HCT116 (cell line): Measurements from ENCODE around the gene PSD. TPM values are rescaled to one million over a fixed set of nuclear protein-coding genes. Genes with fewer than 3 reads are reported as not detected.

Experiments used
- ATAC-seq: fragments of 200-7000 bp; cut with Tn5 transposase; 2 replicates; pipeline ENCODE4 v1.9.1; 2020; ENCODE audit warnings: mild to moderate bottlenecking, moderate library complexity
- BruUV-seq: library from RNA; stranded (reverse); fragments of 400-500 nt; replicated peaks from 2 replicates; lab custom pipeline; 2021; lab: Mats Ljungman, UMichigan
- CTCF ChIA-PET: fragments of 300-600 bp; sonication (Branson Sonifier 250); formaldehyde crosslinking; loops from one replicate; lab custom pipeline; 2021; ENCODE audit warnings: antibody characterized with exemption; lab: Charles Lee
- POLR2A ChIA-PET: fragments of 300-600, 350-600 bp; sonication (Branson Sonifier 250); formaldehyde crosslinking; loops from one replicate; lab custom pipeline; 2021; ENCODE audit warnings: antibody characterized with exemption; lab: Charles Lee
- RAD21 ChIA-PET, 2 experiments: fragments of 300-600 bp; sonication (Branson Sonifier 250); formaldehyde crosslinking; loops; one replicate each; lab custom pipeline; 2023; ENCODE audit warnings: low total read pairs in 2 of 2; ENCODE audit not compliant: uncharacterized antibody in 2 of 2, unreplicated experiment in 2 of 2, low non-redundant PET in 1 of 2; lab: Charles Lee
- DNase-seq: peaks from one replicate; pipeline ENCODE4 v3.0.0-alpha.2; 2010; ENCODE audit warnings: low read depth, low spot score
- H2AFZ ChIP-seq: fragments of 200-600 bp; shearing (Covaris generic), sonication (generic); 2 replicates; pipeline ENCODE4 v1.6.1; 2017; ENCODE audit warnings: low read depth, mixed run types, mixed read lengths, antibody characterized with exemption, low read length; ENCODE audit not compliant: poor library complexity, severe bottlenecking
- H3K27ac ChIP-seq: 2 replicates; pipeline ENCODE4 v1.5.1; 2012; ENCODE audit warnings: low read depth, low read length
- H3K27me3 ChIP-seq: fragments of 200-600 bp; sonication (generic); 2 replicates; pipeline ENCODE4 v1.6.1; 2016; ENCODE audit warnings: mixed run types, low read length, mixed read lengths; ENCODE audit not compliant: insufficient read depth
- H3K36me3 ChIP-seq, 2 experiments: fragments of 200-500 bp in 1 of 2; fragments of 200-600 bp in 1 of 2; sonication (Bioruptor generic) in 1 of 2; sonication (generic) in 1 of 2; 2 replicates each; pipeline versions ENCODE4 v1.5.1 to v1.6.1; 2014 to 2016; ENCODE audit warnings: low read length in 2 of 2, inconsistent platforms in 1 of 2, mixed read lengths in 1 of 2, mixed run types in 1 of 2; ENCODE audit not compliant: insufficient read depth in 2 of 2, control insufficient read depth in 1 of 2
- H3K4me1 ChIP-seq, 2 experiments: fragments of 200-600 bp in 1 of 2; sonication (generic) in 1 of 2; 2 replicates each; pipeline versions ENCODE4 v1.5.1 to v1.6.1; 2012 to 2017; ENCODE audit warnings: low read length in 2 of 2, inconsistent platforms in 1 of 2, mild to moderate bottlenecking in 1 of 2, mixed read lengths in 1 of 2, mixed run types in 1 of 2, moderate library complexity in 1 of 2; ENCODE audit not compliant: insufficient read depth in 2 of 2, control insufficient read depth in 1 of 2
- H3K4me2 ChIP-seq: fragments of 200-600 bp; sonication (generic); 2 replicates; pipeline ENCODE4 v1.6.1; 2017; ENCODE audit warnings: mixed run types, low read length, mixed read lengths
- H3K4me3 ChIP-seq, 2 experiments: fragments of 200-600 bp in 1 of 2; sonication (generic) in 1 of 2; replicated peaks in 1 of 2; 2 replicates each; pipeline ENCODE4 v1.5.1; 2011 to 2016; ENCODE audit warnings: low read length in 2 of 2, control low read depth in 1 of 2, low read depth in 1 of 2, mild to moderate bottlenecking in 1 of 2, mixed read lengths in 1 of 2, mixed run types in 1 of 2
- H3K79me2 ChIP-seq: fragments of 200-600 bp; sonication (generic); 2 replicates; pipeline ENCODE4 v1.6.1; 2017; ENCODE audit warnings: mild to moderate bottlenecking, mixed run types, low read length, moderate library complexity, mixed read lengths; ENCODE audit not compliant: insufficient read depth
- H3K9ac ChIP-seq: fragments of 200-600 bp; sonication (generic); 2 replicates; pipeline ENCODE4 v1.6.1; 2016; ENCODE audit warnings: low read length, mixed read lengths
- H3K9me2 ChIP-seq: fragments of 200-600 bp; sonication (generic), shearing (Covaris generic); 2 replicates; pipeline ENCODE4 v1.6.1; 2017; ENCODE audit warnings: mixed run types, mild to moderate bottlenecking, moderate library complexity; ENCODE audit not compliant: insufficient read depth
- H3K9me3 ChIP-seq, 2 experiments: fragments of 200-500 bp in 1 of 2; fragments of 200-600 bp in 1 of 2; sonication (Bioruptor generic) in 1 of 2; sonication (generic) in 1 of 2; 2 replicates each; pipeline ENCODE4 v1.6.1; 2014 to 2017; ENCODE audit warnings: low read length in 2 of 2, mixed read lengths in 2 of 2, inconsistent platforms in 1 of 2, low read depth in 1 of 2, mild to moderate bottlenecking in 1 of 2, mixed run types in 1 of 2, moderate library complexity in 1 of 2; ENCODE audit not compliant: control insufficient read depth in 1 of 2, insufficient read depth in 1 of 2
- H4K20me1 ChIP-seq: fragments of 200-600 bp; sonication (generic), shearing (Covaris generic); 2 replicates; pipeline ENCODE4 v1.6.1; 2017; ENCODE audit warnings: mixed run types, mild to moderate bottlenecking, moderate library complexity; ENCODE audit not compliant: insufficient read depth
- CEBPB ChIP-seq: IDR thresholded peaks from 2 replicates; pipeline ENCODE4 v1.6.1; 2012; ENCODE audit warnings: low read depth
- EZH2 ChIP-seq: fragments of 200-600 bp; sonication (generic); IDR thresholded peaks from 2 replicates; pipeline ENCODE4 v1.6.1; 2017; ENCODE audit warnings: antibody characterized with exemption, mixed run types
- FOSL1 ChIP-seq: IDR thresholded peaks from 2 replicates; pipeline ENCODE4 v1.6.1; 2012; ENCODE audit warnings: low read depth
- JUND ChIP-seq: IDR thresholded peaks from 2 replicates; pipeline ENCODE4 v1.6.1; 2012
- POLR2A ChIP-seq: IDR thresholded peaks from 2 replicates; pipeline ENCODE4 v1.7.0; 2011; ENCODE audit warnings: borderline replicate concordance; ENCODE audit not compliant: insufficient read depth, insufficient read length; ENCODE audit errors: extremely low read depth
- POLR2AphosphoS5 ChIP-seq: IDR thresholded peaks from 2 replicates; pipeline ENCODE4 v1.6.1; 2011; ENCODE audit warnings: mild to moderate bottlenecking, low read depth, low read length, moderate library complexity
- YY1 ChIP-seq: IDR thresholded peaks from 2 replicates; pipeline ENCODE4 v1.6.1; 2011; ENCODE audit warnings: low read length, low read depth, moderate library complexity, mild to moderate bottlenecking; ENCODE audit not compliant: insufficient replicate concordance; ENCODE audit errors: extremely low read depth
- ZNF274 ChIP-seq: fragments of 200-500 bp; sonication (Bioruptor generic); IDR thresholded peaks from 2 replicates; pipeline ENCODE4 v1.6.1; 2014; ENCODE audit warnings: mild to moderate bottlenecking, low read depth, low read length, inconsistent platforms
- intact Hi-C: fragments of 100-400 bp; cut with micrococcal nuclease; formaldehyde crosslinking; loops from 2 replicates; pipeline ENCODE4 v1.10.0; 2022
- total RNA-seq: library from RNA; stranded (reverse); gene quantifications from one replicate; pipeline ENCODE4 v1.2.1, GENCODE V29; 2021; ENCODE audit not compliant: unreplicated experiment
- TF ChIP-seq, protein P1 (sequence below): IDR thresholded peaks from 2 replicates; pipeline ENCODE4 v1.6.1; 2011; ENCODE audit warnings: mild to moderate bottlenecking, low read length, moderate library complexity; ENCODE audit not compliant: insufficient replicate concordance; ENCODE audit errors: extremely low read depth

PSD gene
- total RNA-seq, 1 experiment from 2014 or later: 9.7 TPM

DNA sequence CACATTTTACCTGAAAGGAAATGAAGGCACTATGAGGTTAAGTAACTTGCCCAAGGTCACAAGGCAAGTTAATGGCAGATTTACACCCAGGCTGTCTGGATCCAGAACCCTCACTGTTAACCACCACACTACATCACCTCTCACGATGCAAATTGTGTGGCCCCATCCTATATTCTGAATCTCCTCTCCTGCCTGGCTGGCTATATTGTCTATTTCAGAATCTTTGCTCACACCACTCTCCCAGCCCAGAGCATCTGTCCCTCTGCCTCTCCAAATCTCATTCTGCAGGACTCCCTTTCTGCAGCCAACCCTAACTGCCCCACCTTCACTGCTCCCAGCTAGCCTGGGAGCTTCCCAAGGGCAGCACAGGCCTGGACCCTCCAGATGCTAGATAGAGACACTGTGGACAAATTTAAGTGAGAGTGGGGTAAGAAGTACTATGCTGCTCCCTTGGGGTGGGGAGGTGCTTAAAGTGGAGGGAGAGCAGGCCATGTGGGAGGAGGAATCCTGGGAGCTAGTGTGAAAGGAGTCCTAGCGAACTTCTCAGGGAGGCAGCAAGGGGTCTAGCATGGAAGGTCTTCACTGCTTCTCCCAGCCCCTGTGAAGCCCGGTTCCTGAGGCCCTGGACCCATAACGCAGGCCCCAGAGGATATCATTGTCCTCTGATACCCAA, 13.0 kb upstream of the PSD start:
- ChIA-PET CTCF (interaction anchor here (1.1 to 4.6 kb wide), 4 partner anchors 10 to 262 kb away, joined by 3 to 41 read pairs (median 6); partner anchors contain the start of genes ACTR1A, FBXL15 and SUFU), POLR2A (interaction anchor here (1.4 to 6.6 kb wide), 5 partner anchors 9 to 73 kb away, joined by 5 to 47 read pairs (median 8); partner anchors contain the start of genes C10orf95, FBXL15 and SUFU), RAD21 (interaction anchor here (1.1 to 1.7 kb wide), 4 partner anchors 9 to 47 kb away, joined by 3 to 6 read pairs (median 5); no protein-coding TSS in a partner anchor)
- Histone ChIP-seq H3K4me2 (peak overlapping the region; percentile 94), H3K4me1 (peaks cover 0 to 33% of the 10 kb centered on the region in 2 experiments; a peak in 2 of 4 replicates), H3K9ac (peak overlapping the region; percentile 94), H3K9me3 (no peaks in the 10 kb centered on the region), H3K4me3 (peak overlapping the region; percentile 90 to 91), H3K27me3 (peaks cover 7% of the 10 kb centered on the region; the same call in 1 of the 2 replicates), H2AFZ (no peak overlapping the region), H3K79me2 (peaks cover 19% of the 10 kb centered on the region), H3K27ac (peak overlapping the region; percentile 84), H4K20me1 (no peaks in the 10 kb centered on the region), H3K9me2 (no peaks in the 10 kb centered on the region), H3K36me3 (no peaks in the 10 kb centered on the region; a peak in 1 of 4 replicates)
- intact Hi-C loops: loop anchor here (1.0 kb wide), 1 partner anchor 18 kb away; no protein-coding TSS in a partner anchor
- DNase-seq: no peak
- TF ChIP-seq YY1 (peak; percentile 63), EZH2 (no peak), POLR2A (no peak), POLR2AphosphoS5 (peak; percentile 10; the same call in 1 of the 2 replicates), ZNF274 (no peak), CEBPB (no peak), FOSL1 (no peak), JUND (no peak)
- TF ChIP-seq, protein P1, sequence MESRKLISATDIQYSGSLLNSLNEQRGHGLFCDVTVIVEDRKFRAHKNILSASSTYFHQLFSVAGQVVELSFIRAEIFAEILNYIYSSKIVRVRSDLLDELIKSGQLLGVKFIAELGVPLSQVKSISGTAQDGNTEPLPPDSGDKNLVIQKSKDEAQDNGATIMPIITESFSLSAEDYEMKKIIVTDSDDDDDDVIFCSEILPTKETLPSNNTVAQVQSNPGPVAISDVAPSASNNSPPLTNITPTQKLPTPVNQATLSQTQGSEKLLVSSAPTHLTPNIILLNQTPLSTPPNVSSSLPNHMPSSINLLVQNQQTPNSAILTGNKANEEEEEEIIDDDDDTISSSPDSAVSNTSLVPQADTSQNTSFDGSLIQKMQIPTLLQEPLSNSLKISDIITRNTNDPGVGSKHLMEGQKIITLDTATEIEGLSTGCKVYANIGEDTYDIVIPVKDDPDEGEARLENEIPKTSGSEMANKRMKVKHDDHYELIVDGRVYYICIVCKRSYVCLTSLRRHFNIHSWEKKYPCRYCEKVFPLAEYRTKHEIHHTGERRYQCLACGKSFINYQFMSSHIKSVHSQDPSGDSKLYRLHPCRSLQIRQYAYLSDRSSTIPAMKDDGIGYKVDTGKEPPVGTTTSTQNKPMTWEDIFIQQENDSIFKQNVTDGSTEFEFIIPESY: no peak
- peak; percentile 55 for ATAC-seq
- BruUV-seq: no TSS peak
